VCaP (cell line): ENCODE results near the gene GOSR2.

Experiments used
- H3K27ac ChIP-seq: fragments of 450-650 bp; 2 replicates; pipeline ENCODE4 v1.5.1; 2017
- CTCF ChIP-seq: fragments of 450-650 bp; conservative IDR thresholded peaks from 2 replicates; pipeline ENCODE4 v1.5.1; 2017; ENCODE audit warnings: mild to moderate bottlenecking, moderate library complexity

Gene GOSR2

GRCh38 chr17:46908068-46908737, 14.8 kb upstream of the GOSR2 start:
- no peak for TF ChIP-seq CTCF
- H3K27ac ChIP-seq: no peak overlapping the region

GRCh38 chr17:46910179-46910927, 12.6 kb upstream of the GOSR2 start:
- TF ChIP-seq CTCF: no peak
- H3K27ac ChIP-seq: no peak overlapping the region

GRCh38 chr17:46911311-46911710, 11.6 kb upstream of the GOSR2 start:
- no peak overlapping the region for H3K27ac ChIP-seq
- no peak for TF ChIP-seq CTCF

DNA sequence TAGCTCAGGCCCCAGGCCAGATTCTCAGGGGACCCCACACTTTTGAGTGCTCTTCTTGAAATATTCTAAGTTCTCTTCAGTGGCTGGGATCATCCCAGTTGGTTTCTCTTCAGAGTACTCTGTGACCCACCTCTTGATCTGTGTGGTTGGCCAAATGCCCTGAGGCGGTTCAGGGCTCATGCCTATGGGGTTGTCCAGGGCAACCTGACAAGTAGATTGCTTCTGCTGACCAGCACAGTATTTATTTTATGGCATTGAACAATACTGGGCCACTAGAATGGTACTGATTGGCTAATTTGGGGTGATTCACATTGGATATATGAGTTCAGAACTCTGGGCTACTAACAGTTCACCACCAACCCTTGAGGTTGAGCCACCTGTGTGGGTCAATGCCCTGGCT, 7.4 kb upstream of the GOSR2 start:
- no peak overlapping the region for H3K27ac ChIP-seq
- no peak for TF ChIP-seq CTCF

GRCh38 chr17:46916211-46916610, 6.7 kb upstream of the GOSR2 start:
- no peak overlapping the region for H3K27ac ChIP-seq
- TF ChIP-seq CTCF: no peak

GRCh38 chr17:46916623-46917022, 6.3 kb upstream of the GOSR2 start:
- no peak overlapping the region for H3K27ac ChIP-seq
- no peak for TF ChIP-seq CTCF

- no peak overlapping the region for H3K27ac ChIP-seq
Measured at GRCh38 chr17:46917041-46917440, 5.9 kb upstream of the GOSR2 start.

More at GRCh38 chr17:46917041-46917440, 5.9 kb upstream of the GOSR2 start:
- no peak for TF ChIP-seq CTCF
